Mesenchymal stem cell (in vitro differentiated cells and primary cell): Measurements from ENCODE around the gene ROBO1.
A peak's percentile ranks its signal among the peaks of the same experiment; 100 is the strongest.

Source experiments
- DNase-seq: peaks from one replicate; pipeline ENCODE4 v3.0.0-alpha.2; 2013
- H2AFZ ChIP-seq: one replicate; pipeline ENCODE4 v1.6.1; 2013; ENCODE audit warnings: low read depth, mild to moderate bottlenecking, control low read depth, inconsistent platforms, low read length, moderate library complexity
- H2AK5ac ChIP-seq: 2 replicates; pipeline ENCODE4 v1.6.1; 2013; ENCODE audit warnings: low read length, moderate library complexity, mild to moderate bottlenecking, inconsistent platforms; ENCODE audit not compliant: severe bottlenecking
- H2BK120ac ChIP-seq: one replicate; pipeline ENCODE4 v1.6.1; 2013; ENCODE audit warnings: low read depth, mild to moderate bottlenecking, inconsistent platforms, low read length, moderate library complexity
- H2BK12ac ChIP-seq, 2 experiments: one replicate each; pipeline ENCODE4 v1.6.1; 2013; ENCODE audit warnings: inconsistent platforms in 2 of 2, low read length in 2 of 2, mild to moderate bottlenecking in 2 of 2, moderate library complexity in 2 of 2, control low read depth in 1 of 2
- H2BK15ac ChIP-seq: one replicate; pipeline ENCODE4 v1.6.1; 2013; ENCODE audit warnings: mild to moderate bottlenecking, low read depth, inconsistent platforms; ENCODE audit not compliant: poor library complexity, severe bottlenecking
- H2BK5ac ChIP-seq: 2 replicates; pipeline ENCODE4 v1.6.1; 2013; ENCODE audit warnings: low read depth, mild to moderate bottlenecking, low read length, control low read depth, inconsistent platforms; ENCODE audit not compliant: poor library complexity, severe bottlenecking
- H3K14ac ChIP-seq, 2 experiments: one replicate each; pipeline ENCODE4 v1.6.1; 2013; ENCODE audit warnings: inconsistent platforms in 2 of 2, low read length in 2 of 2, control low read depth in 1 of 2, mild to moderate bottlenecking in 1 of 2, moderate library complexity in 1 of 2
- H3K18ac ChIP-seq, 2 experiments: one replicate each; pipeline ENCODE4 v1.6.1; 2013; ENCODE audit warnings: inconsistent platforms in 2 of 2, low read length in 2 of 2, control low read depth in 1 of 2, low read depth in 1 of 2, mild to moderate bottlenecking in 1 of 2
- H3K23ac ChIP-seq, 2 experiments: one replicate each; pipeline ENCODE4 v1.6.1; 2013; ENCODE audit warnings: inconsistent platforms in 2 of 2, low read length in 2 of 2, mild to moderate bottlenecking in 2 of 2, moderate library complexity in 2 of 2, control low read depth in 1 of 2
- H3K27ac ChIP-seq: 2 replicates; pipeline ENCODE4 v1.5.1; 2013; ENCODE audit warnings: mild to moderate bottlenecking, moderate library complexity, low read length, control low read depth, inconsistent platforms; ENCODE audit not compliant: poor library complexity, severe bottlenecking
- H3K27me3 ChIP-seq, 2 experiments: 2 replicates each; pipeline versions ENCODE4 v1.6.1 to v1.7.0; 2013; ENCODE audit warnings: low read length in 2 of 2, mild to moderate bottlenecking in 2 of 2, moderate library complexity in 2 of 2, control low read depth in 1 of 2, inconsistent platforms in 1 of 2; ENCODE audit not compliant: control insufficient read depth in 1 of 2, insufficient read depth in 1 of 2
- H3K36me3 ChIP-seq, 2 experiments: 2 replicates each; pipeline versions ENCODE4 v1.6.1 to v1.7.0; 2013; ENCODE audit warnings: low read length in 2 of 2, control low read depth in 1 of 2, inconsistent platforms in 1 of 2, low read depth in 1 of 2, mild to moderate bottlenecking in 1 of 2; ENCODE audit not compliant: insufficient read depth in 2 of 2, control insufficient read depth in 1 of 2
- H3K4ac ChIP-seq, 2 experiments: one replicate each; pipeline ENCODE4 v1.6.1; 2013; ENCODE audit warnings: inconsistent platforms in 2 of 2, low read length in 2 of 2, mild to moderate bottlenecking in 2 of 2, moderate library complexity in 2 of 2, control low read depth in 1 of 2, low read depth in 1 of 2
- H3K4me1 ChIP-seq: 2 replicates; pipeline ENCODE4 v1.6.1; 2013; ENCODE audit warnings: low read depth, low read length, control low read depth; ENCODE audit not compliant: control insufficient read depth, insufficient read depth
- H3K4me2 ChIP-seq: 2 replicates; pipeline ENCODE4 v1.6.1; 2013; ENCODE audit warnings: low read length, mild to moderate bottlenecking, inconsistent platforms; ENCODE audit not compliant: poor library complexity, severe bottlenecking
- H3K4me3 ChIP-seq, 2 experiments: 2 replicates each; pipeline versions ENCODE4 v1.5.1 to v1.7.0; 2013; ENCODE audit warnings: low read length in 2 of 2, mild to moderate bottlenecking in 2 of 2, control low read depth in 1 of 2, low read depth in 1 of 2; ENCODE audit not compliant: insufficient read depth in 1 of 2
- H3K79me1 ChIP-seq: replicated peaks from 2 replicates; pipeline ENCODE4 v1.6.1; 2013; ENCODE audit warnings: mild to moderate bottlenecking, control low read depth, low read length, inconsistent platforms; ENCODE audit not compliant: poor library complexity, severe bottlenecking
- H3K9ac ChIP-seq: 2 replicates; pipeline ENCODE4 v1.7.0; 2013; ENCODE audit warnings: mild to moderate bottlenecking, low read length, moderate library complexity
- H3K9me3 ChIP-seq: 2 replicates; pipeline ENCODE4 v1.7.0; 2013; ENCODE audit warnings: mild to moderate bottlenecking, low read length; ENCODE audit not compliant: control insufficient read depth
- H4K8ac ChIP-seq: one replicate; pipeline ENCODE4 v1.6.1; 2013; ENCODE audit warnings: inconsistent platforms, mild to moderate bottlenecking, low read length, moderate library complexity
- H4K91ac ChIP-seq: one replicate; pipeline ENCODE4 v1.6.1; 2013; ENCODE audit warnings: mild to moderate bottlenecking, low read length, inconsistent platforms
- WGBS: methylation state at CpG from one replicate; pipeline ENCODE4 v1.1.7; 2013; ENCODE audit warnings: mixed read lengths; 5-methylcytosine and 5-hydroxymethylcytosine counted together

The ROBO1 gene

GRCh38 chr3:78761126-78761525 lies 1006.7 kb downstream of the ROBO1 start:
- Histone ChIP-seq H3K4ac (no peak overlapping the region), H2BK15ac (no peak overlapping the region), H3K27me3 (no peaks in the 10 kb centered on the region), H2BK5ac (no peak overlapping the region), H4K91ac (no peak overlapping the region), H4K8ac (no peak overlapping the region), H3K9me3 (no peaks in the 10 kb centered on the region), H3K9ac (no peak overlapping the region), H2AFZ (no peak overlapping the region), H3K4me3 (no peak overlapping the region), H2AK5ac (no peak overlapping the region), H2BK12ac (no peak overlapping the region), H3K79me1 (peaks cover 5% of the 10 kb centered on the region), H3K4me2 (no peak overlapping the region), H3K23ac (no peak overlapping the region), H2BK120ac (no peak overlapping the region), H3K4me1 (no peaks in the 10 kb centered on the region), H3K18ac (no peak overlapping the region), H3K27ac (no peak overlapping the region), H3K36me3 (no peaks in the 10 kb centered on the region), H3K14ac (no peak overlapping the region)
- DNase-seq = no peak
- WGBS = 78% methylated on average over 1 of the region's 2 CpGs

- no peak overlapping the region for H4K8ac ChIP-seq
- DNase-seq = no peak
- H2BK5ac ChIP-seq = no peak overlapping the region
- no peaks in the 10 kb centered on the region for H3K9me3 ChIP-seq
- no peak overlapping the region for H3K18ac ChIP-seq
- no peak overlapping the region for H2BK120ac ChIP-seq
- H3K4me1 ChIP-seq = no peaks in the 10 kb centered on the region
- H4K91ac ChIP-seq = no peak overlapping the region
- H2BK12ac ChIP-seq = no peak overlapping the region
- H2AFZ ChIP-seq = no peak overlapping the region
- H3K36me3 ChIP-seq = no peaks in the 10 kb centered on the region
- H3K9ac ChIP-seq = peak overlapping the region; percentile 32
- H3K27ac ChIP-seq = no peak overlapping the region
- H3K79me1 ChIP-seq = peaks cover 4% of the 10 kb centered on the region
- H3K23ac ChIP-seq = no peak overlapping the region
- H3K4me2 ChIP-seq = no peak overlapping the region
- no peak overlapping the region for H2BK15ac ChIP-seq
- H3K4me3 ChIP-seq = no peak overlapping the region
- H3K4ac ChIP-seq = no peak overlapping the region
- no peak overlapping the region for H3K14ac ChIP-seq
- no peak overlapping the region for H2AK5ac ChIP-seq
- 76% methylated on average over 3 of the region's 4 CpGs for WGBS
- no peaks in the 10 kb centered on the region for H3K27me3 ChIP-seq
Observed at GRCh38 chr3:78757731-78758130, 1010.1 kb downstream of the ROBO1 start.

- H3K4me2 ChIP-seq = no peak overlapping the region
- H3K79me1 ChIP-seq = peaks cover 3% of the 10 kb centered on the region
- no peak overlapping the region for H2BK120ac ChIP-seq
- no peak overlapping the region for H3K4me3 ChIP-seq
- H3K4me1 ChIP-seq = no peaks in the 10 kb centered on the region
- H3K14ac ChIP-seq = no peak overlapping the region
- H2BK15ac ChIP-seq = no peak overlapping the region
- no peaks in the 10 kb centered on the region for H3K36me3 ChIP-seq
- no peak overlapping the region for H3K23ac ChIP-seq
- no peak overlapping the region for H2AFZ ChIP-seq
- no peak for DNase-seq
- H4K8ac ChIP-seq = no peak overlapping the region
- H3K18ac ChIP-seq = no peak overlapping the region
- no peak overlapping the region for H3K4ac ChIP-seq
- H3K9me3 ChIP-seq = no peaks in the 10 kb centered on the region
- no peak overlapping the region for H3K27ac ChIP-seq
- no peak overlapping the region for H2AK5ac ChIP-seq
- H4K91ac ChIP-seq = no peak overlapping the region
- H2BK5ac ChIP-seq = no peak overlapping the region
- H3K9ac ChIP-seq = no peak overlapping the region
- WGBS = 83% methylated on average over 1 of the region's 3 CpGs
- no peaks in the 10 kb centered on the region for H3K27me3 ChIP-seq
- no peak overlapping the region for H2BK12ac ChIP-seq
Observed at GRCh38 chr3:78754066-78754743, 1013.6 kb downstream of the ROBO1 start.

GRCh38 chr3:78751266-78751665 lies 1016.5 kb downstream of the ROBO1 start:
- no peak overlapping the region for H4K8ac ChIP-seq
- H3K4me3 ChIP-seq = no peak overlapping the region
- no peaks in the 10 kb centered on the region for H3K36me3 ChIP-seq
- DNase-seq = no peak
- H3K4ac ChIP-seq = no peak overlapping the region
- H2BK120ac ChIP-seq = no peak overlapping the region
- WGBS = no CpG with 5 or more reads among the region's 1 CpG
- no peak overlapping the region for H2BK5ac ChIP-seq
- no peaks in the 10 kb centered on the region for H3K9me3 ChIP-seq
- H3K4me1 ChIP-seq = no peaks in the 10 kb centered on the region
- H2BK15ac ChIP-seq = no peak overlapping the region
- no peak overlapping the region for H3K18ac ChIP-seq
- no peak overlapping the region for H3K4me2 ChIP-seq
- no peak overlapping the region for H3K27ac ChIP-seq
- no peak overlapping the region for H2BK12ac ChIP-seq
- no peak overlapping the region for H3K14ac ChIP-seq
- no peak overlapping the region for H3K23ac ChIP-seq
- H4K91ac ChIP-seq = no peak overlapping the region
- no peaks in the 10 kb centered on the region for H3K79me1 ChIP-seq
- no peak overlapping the region for H2AK5ac ChIP-seq
- H2AFZ ChIP-seq = no peak overlapping the region
- H3K9ac ChIP-seq = no peak overlapping the region
- no peaks in the 10 kb centered on the region for H3K27me3 ChIP-seq
